Measurements from ENCODE around the gene MYO1A.
"Not testable (repeated sequence)": the region's sequence is repeated elsewhere in the genome, so short reads cannot be mapped to it uniquely, and the experiment has no call there.

The MYO1A gene

GRCh38 chr12:57087010-57087690 lies 37.2 kb upstream of the MYO1A start:
- DNase-seq, result peak; percentile 92

GRCh38 chr12:57086493-57087009 lies 36.6 kb upstream of the MYO1A start:
- peak; percentile 90 for DNase-seq

GRCh38 chr12:57085999-57086492 lies 36.1 kb upstream of the MYO1A start:
- peak; percentile 89 for DNase-seq

- no peak for DNase-seq
Observed at GRCh38 chr12:57080855-57081254, 30.9 kb upstream of the MYO1A start.

DNA sequence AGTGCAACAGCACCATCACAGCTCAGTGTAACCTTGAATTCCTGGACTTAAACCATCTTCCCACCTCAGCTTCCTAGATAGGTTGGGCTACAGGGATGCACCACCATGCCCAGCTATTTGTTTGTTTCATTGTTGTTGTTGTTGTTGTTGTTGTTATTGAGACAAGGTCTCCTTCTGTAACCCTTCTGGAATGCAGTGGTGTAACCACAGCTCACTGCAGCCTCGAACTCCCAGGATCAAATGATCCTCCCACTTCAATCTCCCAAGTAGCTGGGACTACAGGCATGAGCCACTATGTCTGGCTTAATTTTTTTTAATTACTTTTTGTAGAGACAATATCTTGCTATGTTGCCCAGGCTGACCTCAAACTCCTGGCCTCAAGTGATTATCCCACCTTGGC lies 29.9 kb upstream of the MYO1A start:
- DNase-seq, result no peak

- peak; percentile 99 for DNase-seq
Observed at GRCh38 chr12:57078519-57079404, 28.8 kb upstream of the MYO1A start, which contains the start of gene NEMP1. Gene NEMP1, minus strand, starts transcription at chr12:57078791. Its CDS starts 46 bp downstream, at chr12:57078745.

DNA sequence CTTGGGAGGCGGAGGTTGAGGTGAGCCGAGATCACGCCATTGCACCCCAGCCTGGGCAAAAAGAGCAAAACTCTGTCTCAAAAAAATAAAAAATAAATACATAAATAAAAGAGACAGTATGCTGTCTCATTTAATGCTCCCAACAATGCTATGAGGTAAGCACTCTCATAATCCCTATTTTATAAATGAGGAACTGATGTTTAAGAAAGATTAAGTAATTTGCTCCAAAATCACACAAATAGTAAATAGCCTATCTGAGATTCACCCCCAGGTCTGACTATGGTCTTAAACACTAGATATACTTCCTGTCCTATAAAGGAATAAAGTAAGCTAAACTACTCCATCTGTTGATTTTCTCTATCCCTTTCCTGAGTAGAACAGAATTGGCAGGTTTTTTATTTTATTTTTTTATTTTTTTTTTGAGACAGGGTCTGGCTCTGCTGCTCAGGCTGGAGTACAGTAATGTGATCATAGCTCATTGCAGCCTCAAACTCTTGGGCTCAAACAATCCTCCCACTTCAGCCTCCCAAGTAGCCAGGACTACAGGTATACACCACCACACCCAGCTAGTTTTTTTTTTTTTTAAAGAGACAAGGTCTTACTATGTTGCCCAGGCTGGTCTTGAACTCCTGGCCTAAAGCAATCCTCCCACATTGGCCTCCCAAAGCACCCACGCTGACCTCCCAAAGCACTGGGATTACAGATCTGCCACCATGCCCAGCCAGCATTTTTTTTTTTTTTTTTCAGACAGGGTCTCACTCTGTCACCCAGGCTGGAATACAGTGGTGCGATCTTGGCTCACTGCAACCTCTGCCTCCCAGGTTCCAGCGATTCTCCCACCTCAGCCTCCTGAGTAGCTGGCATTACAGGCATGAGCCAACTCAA lies 23.9 kb upstream of the MYO1A start:
- DNase-seq, result not testable (repeated sequence)

DNA sequence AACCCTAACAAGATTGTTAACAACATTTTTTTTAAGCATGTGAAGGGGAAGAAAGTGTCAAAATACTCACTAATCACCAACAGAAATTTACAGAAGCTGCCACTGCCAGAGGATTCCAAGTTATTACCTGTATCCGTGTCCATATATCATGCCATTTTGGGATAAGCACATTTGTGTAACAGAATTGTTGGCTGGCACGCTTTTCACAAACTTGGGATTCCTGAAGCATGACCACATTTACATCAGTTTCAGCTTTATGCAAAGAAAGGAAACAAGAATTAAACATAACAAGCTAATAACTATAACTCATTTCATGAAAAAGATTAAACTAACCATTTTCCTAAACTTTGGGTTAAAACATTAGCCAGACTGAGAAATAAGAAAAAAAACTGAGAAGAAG lies 22.7 kb upstream of the MYO1A start:
- DNase-seq, result no peak

GRCh38 chr12:57069523-57069922 lies 19.6 kb upstream of the MYO1A start:
- peak; percentile 69 for DNase-seq

DNA sequence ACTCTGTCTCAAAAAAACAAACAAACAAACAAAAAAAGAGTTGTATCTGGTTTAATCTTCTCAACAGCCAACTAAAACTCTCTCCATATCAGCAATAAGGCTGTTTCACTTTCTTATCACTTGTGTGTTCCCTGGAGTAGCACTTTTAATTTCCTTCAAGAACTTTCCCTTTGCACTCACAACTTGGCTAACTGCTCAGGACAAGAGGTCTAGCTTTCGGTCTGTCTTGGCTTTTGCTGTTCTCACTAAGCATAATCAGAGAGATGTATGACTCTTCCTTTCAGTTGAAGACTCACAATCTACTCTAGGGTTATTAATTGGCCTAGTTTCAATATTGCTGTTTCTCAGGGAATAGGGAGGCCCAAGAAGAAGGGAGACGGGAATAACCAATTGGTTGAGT lies 16.3 kb upstream of the MYO1A start:
- DNase-seq, result no peak

- no peak for DNase-seq
Observed at GRCh38 chr12:57063991-57064685, 14.2 kb upstream of the MYO1A start.

DNA sequence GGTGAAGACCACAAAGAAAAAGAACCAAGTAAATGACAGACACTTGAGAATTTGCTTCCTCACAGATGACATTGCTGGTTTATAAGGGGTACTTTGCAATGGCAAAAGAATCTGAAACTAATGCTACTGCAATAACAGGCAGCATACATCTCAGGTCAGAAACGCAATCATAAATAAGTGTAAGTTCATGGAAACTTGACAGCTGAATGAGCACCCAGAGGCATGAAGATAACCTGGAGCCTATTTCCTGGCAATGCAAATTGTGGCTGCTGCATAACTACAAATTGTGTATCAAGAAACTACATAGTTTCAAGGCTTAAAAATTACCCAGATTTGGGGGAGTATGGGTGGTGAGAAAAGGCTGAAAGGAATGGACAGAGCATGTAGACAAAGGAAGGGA lies 8.5 kb upstream of the MYO1A start:
- DNase-seq, result no peak

DNA sequence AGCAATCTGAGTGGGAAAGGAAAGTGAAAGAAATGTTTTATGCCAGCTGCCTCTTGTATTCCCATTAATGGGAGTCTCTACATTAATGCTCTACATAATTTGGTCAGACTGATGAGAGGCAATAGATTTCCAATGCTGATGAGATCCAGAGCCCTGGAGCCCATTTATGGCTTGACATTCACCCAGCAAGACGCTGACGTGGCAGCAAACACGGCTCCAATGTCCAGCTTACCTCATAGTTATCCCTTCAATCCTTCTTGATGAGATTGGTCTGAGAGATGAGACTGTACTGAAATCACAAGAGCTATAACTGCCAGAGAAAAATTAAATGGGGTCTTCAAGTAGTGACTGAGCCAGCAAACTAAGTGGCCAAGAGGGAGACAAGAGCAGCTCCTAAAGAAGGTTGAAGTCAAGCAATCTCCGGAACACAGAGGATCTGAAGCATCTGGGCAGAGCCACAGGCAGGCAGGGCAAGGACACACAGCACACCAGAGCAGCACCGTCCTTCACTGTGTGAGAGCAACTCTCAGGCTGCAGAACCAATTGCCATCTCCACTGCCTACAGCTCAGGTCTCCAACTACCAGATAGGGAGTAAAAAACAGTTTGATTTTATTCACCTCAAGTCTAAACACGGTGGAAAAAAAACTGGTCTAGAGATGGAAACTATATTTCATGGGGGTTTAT lies 7.3 kb upstream of the MYO1A start:
- no peak for DNase-seq

- DNase-seq, result no peak
Observed at GRCh38 chr12:57055824-57056223, 5.9 kb upstream of the MYO1A start.

- not testable (repeated sequence) for DNase-seq
Observed at GRCh38 chr12:57053901-57054300, 4.0 kb upstream of the MYO1A start.

DNA sequence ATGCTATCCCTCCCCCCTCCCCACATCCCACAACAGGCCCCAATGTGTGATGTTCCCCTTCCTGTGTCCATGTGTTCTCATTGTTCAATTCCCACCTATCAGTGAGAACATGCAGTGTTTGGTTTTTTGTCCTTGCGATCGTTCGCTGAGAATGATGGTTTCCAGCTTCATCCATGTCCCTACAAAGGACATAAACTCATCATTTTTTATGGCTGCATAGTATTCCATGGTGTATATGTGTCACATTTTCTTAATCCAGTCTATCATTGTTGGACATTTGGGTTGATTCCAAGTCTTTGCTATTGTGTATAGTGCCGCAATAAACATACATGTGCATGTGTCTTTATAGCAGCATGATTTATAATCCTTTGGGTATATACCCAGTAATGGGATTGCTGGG lies 3.2 kb upstream of the MYO1A start:
- DNase-seq, result not testable (repeated sequence)

DNA sequence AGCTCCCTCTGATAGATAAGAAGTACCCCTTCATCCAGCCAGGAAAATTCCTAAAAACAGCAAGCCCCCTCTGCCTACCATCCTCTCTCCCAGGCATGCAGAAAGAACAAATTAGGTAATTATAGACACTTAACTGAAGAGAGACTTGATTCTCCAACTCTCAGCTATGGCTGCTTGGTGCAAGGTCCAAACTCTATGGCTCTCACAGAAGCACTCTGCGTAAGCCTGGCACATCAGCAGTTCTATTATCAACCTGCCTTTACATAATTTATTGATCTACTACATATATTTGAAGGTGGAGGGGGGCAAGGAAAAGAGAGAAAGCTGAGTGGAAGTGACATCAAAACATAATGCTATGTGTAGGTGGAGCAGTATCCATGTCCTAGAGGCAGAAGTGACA lies 1.1 kb upstream of the MYO1A start:
- DNase-seq, result no peak

- DNase-seq, result no peak
Observed at GRCh38 chr12:57049119-57049446, 846 bp downstream of the MYO1A start.

- no peak for DNase-seq
Observed at GRCh38 chr12:57048423-57049118, 1.4 kb downstream of the MYO1A start.

DNA sequence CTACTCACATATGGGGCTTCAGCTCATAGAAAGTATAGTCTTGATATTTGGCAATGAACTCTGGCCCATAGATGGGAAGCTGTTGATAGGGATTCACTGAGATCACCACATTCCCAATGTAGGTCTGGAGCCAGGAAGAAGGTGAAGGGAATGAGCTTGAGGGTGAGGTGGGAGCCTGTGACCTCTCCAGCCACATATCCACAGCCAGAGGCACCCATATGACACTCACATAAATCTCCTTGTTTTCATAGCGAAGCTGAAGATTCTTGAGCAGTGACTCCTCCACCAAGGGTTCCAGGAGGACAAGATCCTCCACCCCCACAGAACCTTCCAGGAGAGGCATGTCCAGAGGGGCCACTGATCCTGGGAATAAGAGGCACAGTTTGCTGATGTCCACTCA lies 1.9 kb downstream of the MYO1A start:
- no peak for DNase-seq
